ENCODE results near the gene KCNT2. TPM values are rescaled to one million over a fixed set of nuclear protein-coding genes. Genes with fewer than 3 reads are reported as not detected.
"Not testable (repeated sequence)": the region's sequence is repeated elsewhere in the genome, so short reads cannot be mapped to it uniquely, and the experiment has no call there.

The KCNT2 gene
- total RNA-seq, 2 experiments from 2014 or later, result not detected

GRCh38 chr1:196517193-196517592 lies 91.0 kb downstream of the KCNT2 start:
- CTCF ChIA-PET, result no interaction called here
- Mint-ChIP-seq H3K27ac (no peak overlapping the region), H3K4me1 (no peaks in the 10 kb centered on the region), H3K27me3 (no peaks in the 10 kb centered on the region), H3K9me3 (ENCODE audit: low read depth) (peaks cover 3% of the 10 kb centered on the region), H3K36me3 (no peaks in the 10 kb centered on the region), H3K4me3 (no peak overlapping the region)
- ATAC-seq (no peak), DNase-seq (no peak)

GRCh38 chr1:196516373-196516772 lies 91.9 kb downstream of the KCNT2 start:
- no peak overlapping the region for H3K4me3 Mint-ChIP-seq
- ATAC-seq, result no peak

GRCh38 chr1:196515904-196516303 lies 92.3 kb downstream of the KCNT2 start:
- H3K27me3 Mint-ChIP-seq, result no peaks in the 10 kb centered on the region
- ATAC-seq (no peak), DNase-seq (no peak)
- no peak overlapping the region for H3K27ac Mint-ChIP-seq
- CTCF ChIA-PET, result no interaction called here
- peaks cover 3% of the 10 kb centered on the region for H3K9me3 Mint-ChIP-seq (ENCODE audit: low read depth)
- no peak overlapping the region for H3K4me3 Mint-ChIP-seq
- H3K4me1 Mint-ChIP-seq, result no peaks in the 10 kb centered on the region
- no peaks in the 10 kb centered on the region for H3K36me3 Mint-ChIP-seq

More at GRCh38 chr1:196516373-196516772, 91.9 kb downstream of the KCNT2 start:
- H3K9me3 Mint-ChIP-seq (ENCODE audit: low read depth), result peaks cover 3% of the 10 kb centered on the region
- no peak for DNase-seq
- CTCF ChIA-PET, result no interaction called here
- no peaks in the 10 kb centered on the region for H3K27me3 Mint-ChIP-seq
- no peaks in the 10 kb centered on the region for H3K4me1 Mint-ChIP-seq
- no peaks in the 10 kb centered on the region for H3K36me3 Mint-ChIP-seq
- no peak overlapping the region for H3K27ac Mint-ChIP-seq

- Mint-ChIP-seq H3K4me3 (no peak overlapping the region), H3K9me3 (ENCODE audit: low read depth) (peaks cover 3% of the 10 kb centered on the region), H3K27ac (no peak overlapping the region), H3K27me3 (no peaks in the 10 kb centered on the region), H3K36me3 (no peaks in the 10 kb centered on the region), H3K4me1 (no peaks in the 10 kb centered on the region)
- CTCF ChIA-PET, result no interaction called here
- no peak for DNase-seq
- no peak for ATAC-seq
Measured at GRCh38 chr1:196513821-196514220, 94.4 kb downstream of the KCNT2 start.

- Mint-ChIP-seq H3K9me3 (ENCODE audit: low read depth) (peaks cover under 1% of the 10 kb centered on the region), H3K27me3 (no peaks in the 10 kb centered on the region), H3K4me3 (no peak overlapping the region), H3K36me3 (no peaks in the 10 kb centered on the region), H3K27ac (no peak overlapping the region), H3K4me1 (no peaks in the 10 kb centered on the region)
- DNase-seq (no peak), ATAC-seq (no peak)
- CTCF ChIA-PET, result no interaction called here
Measured at GRCh38 chr1:196510451-196510850, 97.8 kb downstream of the KCNT2 start.

- H3K9me3 Mint-ChIP-seq (ENCODE audit: low read depth); H3K4me1 Mint-ChIP-seq; DNase-seq; H3K27ac Mint-ChIP-seq; ATAC-seq; H3K36me3 Mint-ChIP-seq; H3K4me3 Mint-ChIP-seq; CTCF ChIA-PET; H3K27me3 Mint-ChIP-seq: not testable (repeated sequence)
Measured at GRCh38 chr1:196504224-196504623, 104.0 kb downstream of the KCNT2 start.

GRCh38 chr1:196502437-196502836 lies 105.8 kb downstream of the KCNT2 start:
- Mint-ChIP-seq H3K36me3 (no peaks in the 10 kb centered on the region), H3K27me3 (no peaks in the 10 kb centered on the region), H3K4me1 (no peaks in the 10 kb centered on the region), H3K4me3 (no peak overlapping the region), H3K9me3 (ENCODE audit: low read depth) (no peaks in the 10 kb centered on the region), H3K27ac (no peak overlapping the region)
- ATAC-seq (no peak), DNase-seq (no peak)
- CTCF ChIA-PET, result no interaction called here

- no peak for ATAC-seq
- CTCF ChIA-PET, result no interaction called here
- Mint-ChIP-seq H3K27me3 (no peaks in the 10 kb centered on the region), H3K9me3 (ENCODE audit: low read depth) (no peaks in the 10 kb centered on the region), H3K36me3 (no peaks in the 10 kb centered on the region), H3K27ac (no peak overlapping the region), H3K4me1 (no peaks in the 10 kb centered on the region), H3K4me3 (no peak overlapping the region)
- no peak for DNase-seq
Measured at GRCh38 chr1:196501760-196502428, 106.3 kb downstream of the KCNT2 start.

- CTCF ChIA-PET, result no interaction called here
- H3K9me3 Mint-ChIP-seq (ENCODE audit: low read depth), result no peaks in the 10 kb centered on the region
- no peaks in the 10 kb centered on the region for H3K4me1 Mint-ChIP-seq
- DNase-seq (no peak), ATAC-seq (no peak)
- H3K4me3 Mint-ChIP-seq, result no peak overlapping the region
- no peaks in the 10 kb centered on the region for H3K27me3 Mint-ChIP-seq
- H3K36me3 Mint-ChIP-seq, result no peaks in the 10 kb centered on the region
- no peak overlapping the region for H3K27ac Mint-ChIP-seq
Measured at GRCh38 chr1:196497817-196498216, 110.4 kb downstream of the KCNT2 start.

GRCh38 chr1:196494766-196495165 lies 113.5 kb downstream of the KCNT2 start:
- H3K4me3 Mint-ChIP-seq, result no peak overlapping the region
- ATAC-seq (no peak), DNase-seq (no peak)
- no peaks in the 10 kb centered on the region for H3K4me1 Mint-ChIP-seq
- H3K27me3 Mint-ChIP-seq, result no peaks in the 10 kb centered on the region
- CTCF ChIA-PET, result no interaction called here
- H3K36me3 Mint-ChIP-seq, result no peaks in the 10 kb centered on the region
- H3K27ac Mint-ChIP-seq, result no peak overlapping the region
- no peaks in the 10 kb centered on the region for H3K9me3 Mint-ChIP-seq (ENCODE audit: low read depth)

- CTCF ChIA-PET, result no interaction called here
- ATAC-seq (no peak), DNase-seq (no peak)
- Mint-ChIP-seq H3K27ac (no peak overlapping the region), H3K4me1 (no peaks in the 10 kb centered on the region), H3K4me3 (no peak overlapping the region), H3K36me3 (no peaks in the 10 kb centered on the region), H3K27me3 (no peaks in the 10 kb centered on the region), H3K9me3 (ENCODE audit: low read depth) (no peaks in the 10 kb centered on the region)
Measured at GRCh38 chr1:196493881-196494280, 114.4 kb downstream of the KCNT2 start.

- no peak for DNase-seq
- Mint-ChIP-seq H3K4me3 (no peak overlapping the region), H3K4me1 (no peaks in the 10 kb centered on the region), H3K36me3 (no peaks in the 10 kb centered on the region), H3K27me3 (no peaks in the 10 kb centered on the region), H3K27ac (no peak overlapping the region), H3K9me3 (ENCODE audit: low read depth) (no peaks in the 10 kb centered on the region)
- ATAC-seq, result no peak
- CTCF ChIA-PET, result no interaction called here
Measured at GRCh38 chr1:196488579-196488978, 119.7 kb downstream of the KCNT2 start.

GRCh38 chr1:196486346-196486745 lies 121.9 kb downstream of the KCNT2 start:
- Mint-ChIP-seq H3K4me1 (no peaks in the 10 kb centered on the region), H3K4me3 (no peak overlapping the region), H3K27me3 (no peaks in the 10 kb centered on the region), H3K36me3 (no peaks in the 10 kb centered on the region), H3K27ac (no peak overlapping the region), H3K9me3 (ENCODE audit: low read depth) (no peaks in the 10 kb centered on the region)
- no peak for DNase-seq
- CTCF ChIA-PET, result no interaction called here
- ATAC-seq, result no peak

- Mint-ChIP-seq H3K9me3 (ENCODE audit: low read depth) (no peaks in the 10 kb centered on the region), H3K27me3 (no peaks in the 10 kb centered on the region), H3K36me3 (no peaks in the 10 kb centered on the region), H3K4me1 (no peaks in the 10 kb centered on the region), H3K27ac (no peak overlapping the region), H3K4me3 (no peak overlapping the region)
- ATAC-seq (no peak), DNase-seq (no peak)
- CTCF ChIA-PET, result no interaction called here
Measured at GRCh38 chr1:196481616-196482015, 126.6 kb downstream of the KCNT2 start.

GRCh38 chr1:196477262-196477661 lies 131.0 kb downstream of the KCNT2 start:
- CTCF ChIA-PET, result no interaction called here
- Mint-ChIP-seq H3K36me3 (no peaks in the 10 kb centered on the region), H3K4me3 (no peak overlapping the region), H3K4me1 (no peaks in the 10 kb centered on the region), H3K27ac (no peak overlapping the region), H3K9me3 (ENCODE audit: low read depth) (no peaks in the 10 kb centered on the region), H3K27me3 (no peaks in the 10 kb centered on the region)
- DNase-seq, result no peak
- ATAC-seq, result no peak
